ENCODE measurements around the gene HCRTR2.
"Not testable (repeated sequence)": the region's sequence is repeated elsewhere in the genome, so short reads cannot be mapped to it uniquely, and the experiment has no call there.

The HCRTR2 gene

GRCh38 chr6:55220961-55221360, 46.6 kb downstream of the HCRTR2 start:
- no peak for DNase-seq

GRCh38 chr6:55227862-55228261, 53.5 kb downstream of the HCRTR2 start:
- DNase-seq = no peak

- no peak for DNase-seq
Observed at GRCh38 chr6:55239099-55239498, 64.8 kb downstream of the HCRTR2 start.

GRCh38 chr6:55240975-55241605, 66.8 kb downstream of the HCRTR2 start:
- DNase-seq = not testable (repeated sequence)

GRCh38 chr6:55250400-55250799, 76.1 kb downstream of the HCRTR2 start:
- no peak for DNase-seq

- no peak for DNase-seq
Observed at GRCh38 chr6:55255113-55255512, 80.8 kb downstream of the HCRTR2 start.

GRCh38 chr6:55260181-55260580, 85.9 kb downstream of the HCRTR2 start:
- no peak for DNase-seq

- no peak for DNase-seq
Observed at GRCh38 chr6:55265409-55266114, 91.2 kb downstream of the HCRTR2 start.

- no peak for DNase-seq
Observed at GRCh38 chr6:55266896-55267295, 92.6 kb downstream of the HCRTR2 start.

- DNase-seq = peak in 1 of 2 experiments; percentile 45
Observed at GRCh38 chr6:55276745-55277530, 102.6 kb downstream of the HCRTR2 start.

- DNase-seq = no peak
Observed at GRCh38 chr6:55277646-55278045, 103.3 kb downstream of the HCRTR2 start.

GRCh38 chr6:55281215-55281614, 106.9 kb downstream of the HCRTR2 start:
- DNase-seq = no peak

GRCh38 chr6:55282115-55282514, 107.8 kb downstream of the HCRTR2 start:
- DNase-seq = no peak

GRCh38 chr6:55286824-55287223, 112.5 kb downstream of the HCRTR2 start:
- no peak for DNase-seq

GRCh38 chr6:55290736-55291135, 116.4 kb downstream of the HCRTR2 start:
- DNase-seq = no peak

GRCh38 chr6:55293116-55293515, 118.8 kb downstream of the HCRTR2 start:
- peak in 1 of 2 experiments; percentile 16 for DNase-seq

GRCh38 chr6:55297214-55297613, 122.9 kb downstream of the HCRTR2 start:
- DNase-seq = not testable (repeated sequence)

GRCh38 chr6:55299286-55299985, 125.1 kb downstream of the HCRTR2 start:
- DNase-seq = no peak

- DNase-seq = no peak
Observed at GRCh38 chr6:55304747-55305146, 130.4 kb downstream of the HCRTR2 start.

GRCh38 chr6:55319961-55320695, 145.8 kb downstream of the HCRTR2 start:
- DNase-seq = no peak

- DNase-seq = no peak
Observed at GRCh38 chr6:55320696-55321086, 146.4 kb downstream of the HCRTR2 start.

- no peak for DNase-seq
Observed at GRCh38 chr6:55327169-55327568, 152.9 kb downstream of the HCRTR2 start, which contains the start of gene GFRAL. TSS of gene GFRAL (plus strand) at chr6:55327469. CDS start at chr6:55327555, 86 bp downstream.

Data from SW 1271 (cell line).